Smooth muscle cell of the brain vasculature (primary cell): ENCODE data around the gene GPHN.

Source experiments
- DNase-seq: peaks from one replicate; pipeline ENCODE4 v3.0.0-alpha.2; 2012; ENCODE audit warnings: low read depth, low spot score

The GPHN gene

GRCh38 chr14:67221248-67221981, 713.5 kb downstream of the GPHN start:
- no peak for DNase-seq

GRCh38 chr14:67221982-67222328, 714.0 kb downstream of the GPHN start:
- no peak for DNase-seq

DNA sequence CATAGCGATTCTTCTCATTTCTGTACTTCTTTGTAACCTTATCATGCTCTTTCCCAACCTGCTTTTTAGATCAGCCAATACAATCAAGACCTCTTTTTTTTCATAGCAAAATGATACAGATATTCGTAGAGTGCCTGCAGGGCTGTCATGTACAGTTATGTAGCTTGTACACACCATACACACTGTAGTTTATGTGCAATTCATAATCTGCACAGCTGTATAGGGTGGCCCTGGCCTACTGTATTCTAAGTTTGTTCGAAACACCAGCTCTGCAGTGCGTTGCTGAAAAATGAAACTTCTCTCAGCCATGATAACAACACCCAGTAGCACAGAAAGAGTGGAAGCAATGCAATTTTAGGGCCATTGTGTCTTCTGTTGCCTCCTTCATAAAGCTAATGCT, 717.6 kb downstream of the GPHN start:
- DNase-seq = no peak

DNA sequence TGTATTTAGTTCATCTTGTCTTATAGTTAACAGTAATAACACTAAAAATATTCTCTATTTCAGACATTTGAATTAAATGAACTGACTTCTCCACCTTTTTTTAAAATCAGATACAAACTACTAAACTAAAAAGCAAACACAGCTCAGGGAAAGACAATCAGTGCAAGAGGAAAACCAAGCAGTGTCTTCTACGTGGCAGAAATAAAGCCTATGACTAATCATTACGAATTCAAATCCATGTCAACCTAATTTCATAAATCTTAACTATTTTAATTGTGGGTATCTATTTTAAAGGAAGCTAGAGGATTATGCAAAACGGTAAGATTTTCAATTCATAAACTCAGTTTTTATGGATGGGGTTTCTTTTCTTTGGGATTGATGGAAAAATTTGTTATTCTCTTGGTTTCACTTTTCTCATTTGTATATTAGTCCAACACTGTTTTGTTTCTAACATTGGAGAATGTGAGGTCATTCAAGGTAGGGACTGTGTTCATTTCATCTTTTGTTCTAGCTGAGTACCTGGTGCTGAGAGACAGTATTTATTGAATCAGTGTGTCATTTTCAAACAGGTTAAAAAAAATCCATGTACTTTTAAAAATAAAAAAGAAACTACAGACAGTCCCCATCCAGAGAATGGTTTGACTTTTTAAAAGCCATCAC, 720.5 kb downstream of the GPHN start:
- DNase-seq = no peak
